Kasumi-1 (cell line): ENCODE measurements around the gene TMEM240.
A peak's percentile ranks its signal among the peaks of the same experiment; 100 is the strongest.
"Not testable (repeated sequence)": the region's sequence is repeated elsewhere in the genome, so short reads cannot be mapped to it uniquely, and the experiment has no call there.

Experiments
- DNase-seq, 2 experiments: peaks; one replicate each; lab custom pipeline; 2025; lab: John Stamatoyannopoulos, UW

The TMEM240 gene

DNA sequence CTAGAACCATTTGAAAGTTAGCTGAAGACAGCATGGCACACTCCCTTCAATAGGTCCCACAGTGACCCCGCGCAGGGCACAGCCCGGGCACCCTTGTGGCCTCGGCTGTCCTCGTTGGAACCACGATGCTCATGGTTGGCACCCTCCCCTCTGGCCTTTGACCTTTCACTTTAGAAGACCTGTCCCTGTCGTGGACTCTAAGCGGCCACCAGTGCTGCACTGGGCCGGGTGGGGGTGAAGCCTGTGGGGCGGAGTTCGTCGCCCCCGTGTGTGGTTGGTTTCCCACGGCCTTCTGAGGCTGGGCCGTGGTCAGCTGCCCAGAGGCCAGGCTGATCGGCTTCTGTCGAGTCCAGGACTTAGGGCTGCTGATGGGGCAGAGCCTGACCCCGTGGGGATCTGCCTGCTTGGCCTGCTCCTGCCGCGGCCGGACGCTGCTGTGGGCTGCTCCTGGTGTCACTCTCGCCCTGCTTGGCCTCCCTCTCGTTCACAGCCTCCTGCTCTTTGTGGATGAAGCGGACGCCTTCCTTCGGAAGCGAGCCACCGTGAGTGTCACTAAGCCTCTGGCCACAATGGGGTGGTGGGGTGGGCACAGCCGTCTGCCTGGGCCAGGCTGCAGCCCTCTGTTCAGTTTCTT is 15.6 kb downstream of the TMEM240 start:
- not testable (repeated sequence) for DNase-seq

DNA sequence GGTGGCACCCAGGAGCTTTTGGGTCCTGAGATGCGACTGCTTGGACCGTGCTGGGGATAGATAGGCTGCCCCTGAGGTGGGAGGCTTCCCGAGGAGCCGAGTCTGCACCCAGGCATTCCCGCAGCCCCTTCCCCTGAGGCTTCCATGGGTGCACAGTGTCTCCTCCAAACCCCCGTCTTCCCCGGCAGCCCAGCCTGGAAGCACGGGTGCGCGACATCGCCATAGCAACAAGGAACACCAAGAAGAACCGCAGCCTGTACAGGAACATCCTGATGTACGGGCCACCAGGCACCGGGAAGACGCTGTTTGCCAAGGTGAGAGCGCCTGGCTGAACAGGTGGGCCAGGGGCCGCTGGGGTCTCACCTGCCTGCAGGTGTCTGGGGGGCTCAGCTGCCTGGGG is 16.8 kb downstream of the TMEM240 start:
- not testable (repeated sequence) for DNase-seq

DNA sequence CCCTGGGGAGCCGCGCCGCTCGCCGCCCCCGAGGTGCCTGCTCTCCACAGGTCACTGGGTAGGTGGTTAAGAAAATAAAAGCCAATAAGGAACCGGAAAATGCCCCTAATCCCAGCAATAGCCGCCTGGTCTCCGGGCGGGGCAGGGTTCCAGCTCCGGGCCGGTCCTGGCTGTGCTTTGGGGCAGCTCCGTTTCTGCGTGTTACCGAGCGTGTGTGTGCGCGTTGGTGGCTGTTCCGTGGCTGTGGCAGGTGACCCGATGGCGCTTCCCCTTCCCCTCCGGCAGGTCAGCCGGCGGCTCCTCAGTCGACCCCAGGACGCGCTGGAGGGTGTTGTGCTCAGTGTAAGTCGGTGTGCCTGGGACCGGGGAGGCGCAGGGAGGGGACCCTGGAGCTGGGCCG is 17.2 kb downstream of the TMEM240 start:
- DNase-seq: not testable (repeated sequence)

- DNase-seq: not testable (repeated sequence)
Measured at GRCh38 chr1:1522536-1522935, 17.9 kb downstream of the TMEM240 start.

- no peak for DNase-seq
Measured at GRCh38 chr1:1521331-1521730, 19.1 kb downstream of the TMEM240 start.

DNA sequence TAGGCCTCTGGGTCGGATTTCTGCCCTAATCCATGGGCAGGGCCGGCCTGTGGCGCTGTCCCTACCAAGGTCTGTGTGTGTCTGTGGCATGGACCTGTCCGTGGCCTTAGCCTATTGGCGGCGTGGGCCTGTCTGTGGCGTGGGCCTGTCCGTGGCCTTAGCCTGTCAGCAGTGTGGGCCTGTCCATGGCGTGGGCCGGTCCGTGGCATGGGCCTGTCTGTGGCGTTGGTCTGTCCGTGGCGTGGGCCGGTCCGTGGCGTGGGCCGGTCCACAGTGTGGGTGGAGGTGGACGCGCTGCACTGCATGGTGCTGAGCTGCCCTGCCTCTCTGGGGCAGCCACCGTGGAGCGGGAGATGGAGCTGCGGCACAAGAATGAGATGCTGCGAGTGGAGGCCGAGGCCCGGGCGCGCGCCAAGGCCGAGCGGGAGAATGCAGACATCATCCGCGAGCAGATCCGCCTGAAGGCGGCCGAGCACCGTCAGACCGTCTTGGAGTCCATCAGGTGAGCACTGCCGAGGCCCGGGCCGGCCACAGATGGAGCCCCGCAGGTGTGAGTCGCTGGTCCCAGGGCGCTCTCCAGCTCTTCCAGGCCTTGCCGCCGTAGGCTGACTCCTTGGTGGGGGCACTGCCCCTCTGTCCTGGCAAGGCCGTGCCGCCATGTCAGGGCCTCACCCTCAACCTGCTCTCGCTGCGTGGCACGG is 20.5 kb downstream of the TMEM240 start:
- DNase-seq: not testable (repeated sequence)

DNA sequence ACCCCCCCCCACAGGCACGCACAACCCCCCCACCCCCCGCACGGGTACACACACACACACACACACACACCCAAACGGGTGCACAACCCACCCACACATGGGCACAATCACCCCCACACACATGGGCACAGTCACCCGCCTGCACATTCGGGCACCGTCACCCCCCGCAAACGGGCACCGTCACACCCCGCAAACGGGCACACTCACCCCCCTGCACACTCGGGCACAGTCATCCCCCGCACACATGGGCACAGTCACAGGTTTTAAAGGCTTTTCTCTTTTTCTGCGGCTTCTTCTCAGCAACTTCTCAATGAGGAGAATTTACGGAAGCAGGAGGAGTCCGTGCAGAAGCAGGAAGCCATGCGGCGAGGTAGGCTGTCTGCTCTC is 21.8 kb downstream of the TMEM240 start:
- DNase-seq: not testable (repeated sequence)

GRCh38 chr1:1517973-1518620 is 22.3 kb downstream of the TMEM240 start:
- no peak for DNase-seq

GRCh38 chr1:1516923-1517322 is 23.5 kb downstream of the TMEM240 start:
- not testable (repeated sequence) for DNase-seq

GRCh38 chr1:1514376-1514775 is 26.0 kb downstream of the TMEM240 start:
- DNase-seq: peak; percentile 80 to 84

DNA sequence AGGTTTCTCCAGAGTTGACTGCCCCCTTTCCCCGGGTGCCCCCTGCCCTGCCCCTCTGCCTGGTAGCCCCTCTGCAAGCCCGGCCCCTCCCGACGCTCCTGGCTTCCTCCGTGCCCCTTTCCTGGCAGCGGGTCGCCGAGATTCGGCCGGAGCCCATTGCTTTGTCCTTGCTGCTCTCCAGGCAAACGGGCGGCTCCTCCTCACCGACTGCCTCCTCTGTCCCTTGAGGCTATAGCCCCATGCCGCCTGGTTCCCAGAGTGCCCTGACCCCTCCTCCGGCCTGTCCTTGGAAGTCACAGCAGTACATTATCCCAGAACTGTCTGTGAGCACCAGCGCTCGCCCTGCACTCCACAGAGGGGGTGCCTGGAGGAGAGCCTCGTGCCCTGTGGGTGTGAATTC is 26.7 kb downstream of the TMEM240 start:
- not testable (repeated sequence) for DNase-seq

DNA sequence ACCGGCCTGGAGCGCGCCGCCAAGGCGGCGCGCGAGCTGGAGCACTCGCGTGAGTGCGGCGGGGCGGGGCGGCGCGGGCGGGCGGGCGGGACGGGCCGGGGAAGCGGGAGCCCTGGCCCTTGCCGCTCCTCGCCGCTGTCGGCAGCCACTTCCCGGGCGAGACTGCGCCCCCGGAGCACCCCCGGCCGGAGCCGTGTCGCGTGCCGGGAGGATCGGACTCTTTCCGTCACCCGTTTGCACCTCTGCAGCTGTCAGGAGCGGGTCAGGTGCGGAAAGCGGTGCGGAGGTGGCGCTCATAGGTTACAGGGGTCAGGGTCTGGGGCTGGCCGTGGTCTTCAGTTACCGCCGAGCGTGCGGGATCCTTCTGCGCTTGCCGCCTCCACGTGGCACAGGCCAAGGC is 28.0 kb downstream of the TMEM240 start:
- not testable (repeated sequence) for DNase-seq

- peak; percentile 91 to 94 for DNase-seq
Measured at GRCh38 chr1:1511533-1512285, 28.7 kb downstream of the TMEM240 start, which contains the start of gene ATAD3A. Gene ATAD3A, plus strand, starts transcription at chr1:1512162. Its CDS starts 107 bp downstream, at chr1:1512269.

- peak; percentile 14 to 49 for DNase-seq
Measured at GRCh38 chr1:1510912-1511532, 29.4 kb downstream of the TMEM240 start.

GRCh38 chr1:1509465-1509850 is 31.0 kb downstream of the TMEM240 start:
- not testable (repeated sequence) for DNase-seq

- DNase-seq: not testable (repeated sequence)
Measured at GRCh38 chr1:1508775-1509464, 31.5 kb downstream of the TMEM240 start.

GRCh38 chr1:1507305-1507704 is 33.1 kb downstream of the TMEM240 start:
- DNase-seq: no peak

GRCh38 chr1:1505801-1506200 is 34.6 kb downstream of the TMEM240 start:
- not testable (repeated sequence) for DNase-seq

DNA sequence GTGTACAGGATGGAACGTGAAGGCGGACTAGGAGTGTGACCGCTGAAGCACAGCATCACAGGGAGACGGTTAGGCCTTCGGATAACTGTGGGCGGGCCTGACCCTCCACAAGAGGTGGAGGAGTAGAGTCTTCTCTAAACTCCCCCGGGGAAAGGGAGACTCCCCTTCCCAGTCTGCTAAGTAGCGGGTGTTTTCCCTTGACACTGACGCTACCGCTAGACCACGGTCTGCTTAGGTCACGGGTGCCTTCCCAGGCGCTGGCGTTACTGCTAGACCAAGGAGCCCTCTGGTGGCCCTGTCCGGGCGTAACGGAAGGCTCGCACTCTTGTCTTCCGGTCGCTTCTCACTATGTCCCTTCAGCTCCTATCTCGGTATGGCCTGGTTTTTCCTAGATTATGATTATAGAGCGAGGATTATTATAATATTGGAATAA is 35.0 kb downstream of the TMEM240 start:
- DNase-seq: peak; percentile 44 to 51

GRCh38 chr1:1504777-1505365 is 35.6 kb downstream of the TMEM240 start:
- peak; percentile 69 to 71 for DNase-seq
